Activated gamma-delta T cell treated with anti-CD3 and anti-CD28 coated beads, Interleukin-2, amount 50 U/mL, for 16 hours (primary cell): Measurements from ENCODE around the gene RRBP1.
A peak's percentile ranks its signal among the peaks of the same experiment; 100 is the strongest.

Experiments used
- DNase-seq: peaks from one replicate; pipeline ENCODE4 v3.0.0-alpha.2; 2020; ENCODE audit warnings: low read depth

Gene RRBP1, protein sequence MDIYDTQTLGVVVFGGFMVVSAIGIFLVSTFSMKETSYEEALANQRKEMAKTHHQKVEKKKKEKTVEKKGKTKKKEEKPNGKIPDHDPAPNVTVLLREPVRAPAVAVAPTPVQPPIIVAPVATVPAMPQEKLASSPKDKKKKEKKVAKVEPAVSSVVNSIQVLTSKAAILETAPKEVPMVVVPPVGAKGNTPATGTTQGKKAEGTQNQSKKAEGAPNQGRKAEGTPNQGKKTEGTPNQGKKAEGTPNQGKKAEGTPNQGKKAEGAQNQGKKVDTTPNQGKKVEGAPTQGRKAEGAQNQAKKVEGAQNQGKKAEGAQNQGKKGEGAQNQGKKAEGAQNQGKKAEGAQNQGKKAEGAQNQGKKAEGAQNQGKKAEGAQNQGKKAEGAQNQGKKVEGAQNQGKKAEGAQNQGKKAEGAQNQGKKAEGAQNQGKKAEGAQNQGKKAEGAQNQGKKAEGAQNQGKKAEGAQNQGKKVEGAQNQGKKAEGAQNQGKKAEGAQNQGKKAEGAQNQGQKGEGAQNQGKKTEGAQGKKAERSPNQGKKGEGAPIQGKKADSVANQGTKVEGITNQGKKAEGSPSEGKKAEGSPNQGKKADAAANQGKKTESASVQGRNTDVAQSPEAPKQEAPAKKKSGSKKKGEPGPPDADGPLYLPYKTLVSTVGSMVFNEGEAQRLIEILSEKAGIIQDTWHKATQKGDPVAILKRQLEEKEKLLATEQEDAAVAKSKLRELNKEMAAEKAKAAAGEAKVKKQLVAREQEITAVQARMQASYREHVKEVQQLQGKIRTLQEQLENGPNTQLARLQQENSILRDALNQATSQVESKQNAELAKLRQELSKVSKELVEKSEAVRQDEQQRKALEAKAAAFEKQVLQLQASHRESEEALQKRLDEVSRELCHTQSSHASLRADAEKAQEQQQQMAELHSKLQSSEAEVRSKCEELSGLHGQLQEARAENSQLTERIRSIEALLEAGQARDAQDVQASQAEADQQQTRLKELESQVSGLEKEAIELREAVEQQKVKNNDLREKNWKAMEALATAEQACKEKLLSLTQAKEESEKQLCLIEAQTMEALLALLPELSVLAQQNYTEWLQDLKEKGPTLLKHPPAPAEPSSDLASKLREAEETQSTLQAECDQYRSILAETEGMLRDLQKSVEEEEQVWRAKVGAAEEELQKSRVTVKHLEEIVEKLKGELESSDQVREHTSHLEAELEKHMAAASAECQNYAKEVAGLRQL (N-terminal part only)

GRCh38 chr20:17682103-17682888, at the start of gene RRBP1:
TSS of gene RRBP1 (minus strand) at chr20:17682242. CDS start at chr20:17660507, 21,735 bp downstream.
- DNase-seq = peak; percentile 92

GRCh38 chr20:17731233-17731632, 49.2 kb upstream of the RRBP1 start:
- no peak for DNase-seq

GRCh38 chr20:17730071-17730470, 48.0 kb upstream of the RRBP1 start:
- DNase-seq = no peak

DNA sequence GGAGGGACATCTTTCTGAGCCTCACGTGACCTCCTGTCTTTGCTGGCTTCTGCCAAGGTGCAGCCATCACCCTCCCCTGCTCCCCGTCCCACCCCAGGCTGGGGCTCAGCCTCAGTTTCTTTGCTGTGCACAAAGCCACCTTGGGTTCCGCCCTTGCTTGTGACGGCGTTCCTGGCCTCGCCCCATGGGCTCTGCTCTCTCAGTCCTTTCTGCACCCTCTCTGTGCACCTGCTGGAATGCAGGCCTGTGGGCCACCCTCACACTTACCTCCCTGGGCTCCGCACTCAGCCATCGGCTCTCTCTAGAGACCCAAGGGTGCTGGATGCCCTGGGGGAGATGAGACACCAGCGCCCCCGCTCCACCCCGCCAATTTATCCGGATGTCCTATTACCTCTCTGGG, 46.0 kb upstream of the RRBP1 start:
- no peak for DNase-seq

DNA sequence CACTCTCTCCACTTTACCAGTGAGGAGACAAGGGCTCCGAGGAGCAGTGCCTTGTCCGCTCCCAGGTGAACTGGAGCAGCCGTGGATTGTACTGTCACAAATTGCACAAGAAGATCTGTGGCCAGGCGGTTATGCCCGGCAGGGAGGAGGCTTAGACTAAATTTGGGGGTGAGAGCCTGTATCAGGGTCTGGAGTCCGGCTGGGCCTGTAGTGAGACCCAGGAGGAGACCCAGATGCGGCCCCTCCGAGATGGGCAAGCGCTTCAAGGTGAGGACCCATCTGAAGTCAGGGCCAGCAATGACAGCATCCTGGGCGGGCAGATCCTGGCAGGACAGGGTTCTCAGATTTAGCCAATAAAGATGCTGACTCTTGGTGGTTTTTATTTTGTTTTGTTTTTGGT, 45.3 kb upstream of the RRBP1 start:
- DNase-seq = no peak

- no peak for DNase-seq
Observed at GRCh38 chr20:17726902-17727301, 44.9 kb upstream of the RRBP1 start.

- DNase-seq = no peak
Observed at GRCh38 chr20:17725094-17725835, 43.2 kb upstream of the RRBP1 start.

GRCh38 chr20:17723301-17723691, 41.3 kb upstream of the RRBP1 start:
- DNase-seq = no peak

DNA sequence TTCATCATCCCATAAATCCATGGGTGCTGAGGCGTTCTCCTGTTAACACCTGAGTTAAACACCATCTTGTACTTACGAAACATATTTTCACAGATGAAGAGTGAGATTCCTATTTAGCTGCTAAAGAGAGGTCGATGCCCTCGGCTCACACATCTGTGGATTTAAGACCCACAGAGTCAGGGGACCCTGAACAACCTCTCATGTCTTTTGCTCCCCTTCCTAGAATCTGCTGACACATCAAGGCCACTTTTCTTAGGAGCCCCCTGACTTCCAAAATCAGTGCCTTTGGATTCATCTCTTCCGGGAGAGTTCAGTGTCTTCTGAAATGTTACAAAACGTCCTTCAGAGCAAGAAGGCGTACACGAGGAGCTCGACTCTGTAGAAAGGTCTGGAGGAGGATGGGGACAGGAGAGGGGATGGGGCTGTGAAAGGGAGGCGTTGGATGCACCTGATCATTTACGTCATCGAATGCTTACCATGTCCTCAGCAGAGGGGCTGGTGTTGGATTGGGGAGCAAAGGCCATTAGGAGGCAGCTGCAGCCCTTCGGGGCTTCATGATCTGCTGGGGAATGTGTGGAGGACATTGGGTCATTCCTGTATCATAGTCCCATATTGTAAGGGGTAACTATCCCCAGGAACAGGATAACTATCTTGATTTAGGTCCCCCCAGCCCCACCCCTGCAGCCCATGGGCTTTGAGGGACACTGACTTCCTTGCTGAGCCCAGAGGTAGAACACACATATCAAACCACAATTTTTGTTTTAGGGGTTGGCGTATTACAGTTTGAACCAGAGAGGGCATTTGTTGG, 40.7 kb upstream of the RRBP1 start:
- no peak for DNase-seq

- no peak for DNase-seq
Observed at GRCh38 chr20:17721802-17722486, 39.9 kb upstream of the RRBP1 start.

DNA sequence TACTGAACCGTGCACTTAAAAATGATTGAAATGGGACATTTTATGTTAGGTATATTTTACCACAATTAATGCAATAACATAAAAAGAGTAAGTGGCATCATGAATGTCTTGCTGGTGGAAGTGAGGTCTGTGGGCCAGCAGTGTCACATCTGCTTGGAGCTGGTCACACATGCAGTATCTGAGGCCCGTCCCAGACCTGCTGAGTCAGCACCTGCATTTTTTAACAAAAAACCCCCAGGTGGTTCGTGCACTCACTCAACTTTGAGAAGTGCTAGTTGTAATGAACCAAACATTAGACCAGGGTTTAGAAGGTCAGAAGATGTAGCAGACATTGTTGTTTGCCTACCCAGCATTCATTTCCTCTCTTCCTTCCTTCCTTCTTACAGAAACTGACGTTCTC, 38.7 kb upstream of the RRBP1 start:
- no peak for DNase-seq

DNA sequence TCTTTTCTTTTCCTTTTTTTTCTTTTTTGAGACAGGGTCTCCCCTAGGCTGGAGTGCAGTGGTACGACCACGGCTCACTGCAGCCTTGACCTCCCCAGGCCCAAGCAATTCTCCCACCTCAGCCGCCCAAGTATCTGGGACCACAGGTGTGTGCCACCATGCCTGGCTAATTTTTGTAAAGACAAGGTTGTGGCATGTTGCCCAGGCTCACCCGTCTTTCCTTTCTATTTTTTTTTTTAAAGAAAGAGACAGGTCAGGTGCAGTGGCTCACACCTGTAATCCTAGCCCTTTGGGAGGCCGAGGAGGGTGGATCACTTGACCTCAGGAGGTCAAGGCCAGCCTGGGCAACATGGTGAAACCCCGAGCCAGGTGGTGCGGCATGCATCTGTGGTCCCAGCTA, 34.3 kb upstream of the RRBP1 start:
- no peak for DNase-seq

DNA sequence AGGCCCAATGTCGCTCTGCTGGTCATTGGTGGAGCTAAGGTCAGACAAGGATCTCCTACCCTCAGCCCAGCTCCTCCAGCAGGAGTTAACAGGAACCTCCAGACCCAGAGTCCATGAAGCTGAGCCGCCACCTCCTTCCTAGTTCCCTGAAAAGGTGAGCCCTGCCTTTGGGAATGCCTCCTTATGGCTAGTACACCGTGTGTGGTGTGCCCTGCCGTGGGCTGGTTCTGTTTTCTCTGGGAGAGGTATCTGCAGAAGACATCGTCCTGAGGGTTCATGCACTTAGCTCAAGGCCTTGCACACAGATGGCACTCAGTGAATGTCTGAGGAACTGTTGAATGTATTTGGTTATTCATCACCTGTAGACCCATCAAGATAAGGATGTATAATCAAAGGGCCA, 33.0 kb upstream of the RRBP1 start:
- no peak for DNase-seq

DNA sequence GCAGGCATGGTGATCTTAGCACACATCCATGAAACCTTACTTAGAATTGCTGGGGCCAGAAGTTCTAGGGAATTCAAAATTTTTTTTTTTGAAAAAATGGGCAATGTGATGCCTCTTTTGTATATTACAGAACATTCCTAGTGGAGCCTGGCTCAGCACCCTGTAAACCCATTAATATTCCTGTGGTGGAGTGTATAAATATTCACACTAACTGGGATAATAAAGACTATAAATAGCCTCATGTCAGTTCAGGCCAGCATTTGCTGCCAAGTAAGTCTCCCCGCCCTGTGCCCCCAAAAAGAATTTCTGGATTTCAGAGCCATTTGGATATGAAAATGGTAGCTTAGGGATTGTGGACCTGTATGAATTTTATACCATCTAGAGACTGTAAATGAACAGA, 32.6 kb upstream of the RRBP1 start:
- no peak for DNase-seq

DNA sequence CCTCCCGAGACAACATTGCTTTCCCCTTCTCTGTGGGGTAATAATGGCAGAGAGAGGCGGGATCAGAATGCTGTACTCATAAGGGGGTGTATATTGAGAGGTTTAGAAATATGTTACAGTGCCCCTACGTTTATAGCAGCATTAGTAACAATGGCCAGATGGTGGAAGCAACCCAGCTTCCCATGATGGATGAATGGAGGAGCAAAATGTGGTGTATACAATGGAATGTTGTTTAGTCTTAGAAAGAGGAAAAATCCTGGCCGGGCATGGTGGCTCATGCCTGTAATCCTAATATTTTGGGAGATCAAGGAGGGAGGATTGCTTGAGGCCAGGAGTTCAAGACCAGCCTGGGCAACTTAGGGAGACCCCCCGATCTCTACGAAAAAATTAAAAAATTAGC, 30.7 kb upstream of the RRBP1 start:
- DNase-seq = no peak

DNA sequence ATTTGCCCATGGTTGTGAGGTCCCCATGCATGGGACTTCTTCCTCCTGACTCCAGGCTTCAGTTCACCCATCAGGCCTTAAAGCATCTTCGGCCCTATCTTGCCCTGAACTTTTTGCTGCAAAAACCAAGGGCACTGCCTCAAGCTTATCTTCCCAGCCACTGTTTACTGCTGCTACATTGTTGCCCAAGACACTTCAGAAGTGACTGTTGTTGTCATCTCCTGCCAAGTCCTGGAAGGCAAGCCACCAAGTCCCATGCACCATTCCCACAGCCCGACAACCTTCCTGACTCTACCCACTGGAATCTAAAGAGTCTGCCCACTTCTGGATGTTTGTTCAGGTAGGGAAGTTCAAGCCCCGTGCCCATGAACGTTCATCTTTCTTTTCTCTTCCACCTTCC, 30.2 kb upstream of the RRBP1 start:
- no peak for DNase-seq

DNA sequence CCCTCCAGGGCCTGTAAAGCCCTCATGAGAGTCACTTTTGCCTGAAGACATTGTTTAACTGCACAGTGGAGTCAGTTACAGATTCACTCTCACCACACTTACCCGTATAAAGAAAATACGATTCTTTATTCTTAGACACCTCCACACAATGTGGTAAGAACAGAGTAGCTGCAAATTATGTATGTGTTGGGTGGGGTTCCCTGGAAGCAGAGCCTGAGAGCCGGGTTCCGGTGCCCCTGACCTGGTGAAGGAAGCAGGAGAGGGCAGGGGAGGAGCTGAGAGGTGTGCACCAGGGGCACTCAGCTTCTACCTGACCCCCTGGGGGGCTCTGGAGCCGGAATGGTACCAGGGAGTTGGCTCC, 29.2 kb upstream of the RRBP1 start:
- no peak for DNase-seq

- DNase-seq = no peak
Observed at GRCh38 chr20:17710379-17711266, 28.6 kb upstream of the RRBP1 start.
